Small intestine (tissue), 7 donors: ENCODE results near the gene VAT1. TPM values are rescaled to one million over a fixed set of nuclear protein-coding genes. Genes with fewer than 3 reads are reported as not detected.
"Not testable (repeated sequence)": the region's sequence is repeated elsewhere in the genome, so short reads cannot be mapped to it uniquely, and the experiment has no call there.

ENCODE experiments used
- DNase-seq, 2 donors: peaks; one replicate each; pipeline versions ENCODE4 v3.0.0 to v3.0.0-alpha.2; 2013
- FAIRE-seq: peaks from 2 replicates; lab custom pipeline; 2012; peaks lifted over from hg19 to GRCh38; lab: Jason Lieb, UNC
- H3K27ac ChIP-seq, 3 donors: one replicate each; pipeline ENCODE4 v1.5.1; 2013; ENCODE audit warnings: low read length in 2 of 3, mild to moderate bottlenecking in 2 of 3, control low read depth in 1 of 3, inconsistent platforms in 1 of 3, low read depth in 1 of 3, moderate library complexity in 1 of 3
- H3K27me3 ChIP-seq, 3 donors: one replicate each; pipeline ENCODE4 v1.6.1; 2013; ENCODE audit warnings: low read length in 3 of 3, inconsistent platforms in 1 of 3; ENCODE audit not compliant: control insufficient read depth in 3 of 3, insufficient read depth in 3 of 3
- H3K36me3 ChIP-seq, 3 donors: one replicate each; pipeline ENCODE4 v1.6.1; 2013; ENCODE audit warnings: low read length in 3 of 3, inconsistent platforms in 1 of 3, low read depth in 1 of 3, mild to moderate bottlenecking in 1 of 3, moderate library complexity in 1 of 3; ENCODE audit not compliant: control insufficient read depth in 3 of 3, insufficient read depth in 2 of 3
- H3K4me1 ChIP-seq, 3 donors: one replicate each; pipeline ENCODE4 v1.6.1; 2013; ENCODE audit warnings: low read length in 2 of 3, inconsistent platforms in 1 of 3, low read depth in 1 of 3, mild to moderate bottlenecking in 1 of 3, moderate library complexity in 1 of 3; ENCODE audit not compliant: control insufficient read depth in 3 of 3, insufficient read depth in 2 of 3
- H3K4me3 ChIP-seq, 3 donors: one replicate each; pipeline ENCODE4 v1.5.1; 2013; ENCODE audit warnings: low read length in 3 of 3, control low read depth in 1 of 3, inconsistent platforms in 1 of 3, low read depth in 1 of 3, mild to moderate bottlenecking in 1 of 3, moderate library complexity in 1 of 3
- H3K9me3 ChIP-seq, 2 donors: one replicate each; pipeline ENCODE4 v1.6.1; 2013; ENCODE audit warnings: low read depth in 1 of 2, low read length in 1 of 2; ENCODE audit not compliant: control insufficient read depth in 2 of 2, insufficient read depth in 1 of 2
- WGBS, 3 donors: extraction: QIAGEN DNeasy Blood & Tissue Kit; methylation state at CpG; one replicate each; pipeline ENCODE4 v1.1.7; 2013; 5-methylcytosine and 5-hydroxymethylcytosine counted together
- polyA plus RNA-seq, 4 donors: library from polyadenylated mRNA; stranded (reverse) in 3 of 4; unstranded in 1 of 4; fragments of 200-250 nt in 3 of 4; fragments of 120-200 nt in 1 of 4; gene quantifications; one replicate each; pipeline versions ENCODE4 v1.2.1 to v1.2.3, GENCODE V29; 2013
- donor health status: healthy with polysubstance abuse.
- donor health status: control.
- donor health status: control.
- donor health status: Bipolar disorder and iron deficiency.
- donor health status: healthy.

VAT1 gene
- polyA plus RNA-seq, 4 donors: 20.1 to 163 (median 66.4) TPM

DNA sequence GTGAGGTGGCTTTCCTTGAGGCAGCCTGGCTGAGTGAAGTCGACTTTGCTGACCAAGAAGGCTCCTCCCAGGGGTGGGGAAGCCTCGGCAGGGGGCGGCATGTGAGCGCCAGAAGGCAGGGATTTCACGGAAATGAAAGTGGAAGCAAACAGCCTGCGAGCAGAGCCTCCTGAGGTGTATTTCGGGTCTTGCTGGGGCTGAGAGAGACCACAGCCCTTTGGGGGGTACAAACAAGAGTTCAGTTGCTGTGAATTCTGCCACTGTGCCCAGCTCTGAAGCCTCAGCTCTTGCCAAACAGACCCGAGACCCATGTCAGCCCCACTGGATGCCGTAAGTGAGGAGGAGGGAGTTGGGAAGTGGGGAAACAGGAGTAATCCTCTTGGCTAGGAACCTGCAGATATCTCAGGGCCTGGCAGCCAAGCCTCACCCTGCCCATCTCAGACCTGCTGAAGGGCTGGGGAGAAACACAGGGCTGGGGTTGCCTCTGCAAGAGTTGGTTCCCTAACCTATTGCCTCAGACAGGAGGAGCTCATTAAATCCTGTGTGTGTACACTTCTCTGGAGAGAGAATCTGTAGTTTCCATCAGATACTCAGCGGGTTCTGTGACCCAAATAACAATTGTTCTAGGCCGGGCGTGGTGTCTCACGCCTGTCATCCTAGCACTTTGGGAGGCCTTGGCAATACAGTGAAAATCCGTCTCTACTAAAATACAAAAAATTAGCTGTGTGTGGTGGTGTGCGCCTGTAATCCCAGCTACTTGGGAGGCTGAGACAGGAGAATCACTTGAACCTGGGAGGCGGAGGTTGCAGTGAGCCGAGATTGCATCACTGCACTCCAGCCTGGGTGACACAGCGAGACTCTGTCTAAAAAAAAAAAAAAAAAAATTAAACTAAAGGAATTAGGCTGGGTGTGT lies 15.3 kb downstream of the VAT1 start, which contains the start of gene IFI35:
Gene IFI35, plus strand, starts transcription at position 146 of the 913 bp plus-strand sequence. Its CDS starts 164 bp downstream, at position 310.
- no peaks in the 10 kb centered on the region for H3K27me3 ChIP-seq
- DNase-seq (peak; percentile 94 to 96), FAIRE-seq (no peak)
- peaks cover 8 to 36% (median 9%) of the 10 kb centered on the region in 3 donors for H3K36me3 ChIP-seq
- no peaks in the 10 kb centered on the region for H3K9me3 ChIP-seq
- peaks cover 0 to 17% (median 3%) of the 10 kb centered on the region in 3 donors for H3K4me1 ChIP-seq
- peak within 1 kb of the TSS; percentile 75 to 97 (median 96) for H3K27ac ChIP-seq
- 12 to 21% (median 17%) methylated on average over 18 of the region's 18 CpGs for WGBS, 3 donors
- peak within 1 kb of the TSS; percentile 53 to 75 (median 63) for H3K4me3 ChIP-seq

DNA sequence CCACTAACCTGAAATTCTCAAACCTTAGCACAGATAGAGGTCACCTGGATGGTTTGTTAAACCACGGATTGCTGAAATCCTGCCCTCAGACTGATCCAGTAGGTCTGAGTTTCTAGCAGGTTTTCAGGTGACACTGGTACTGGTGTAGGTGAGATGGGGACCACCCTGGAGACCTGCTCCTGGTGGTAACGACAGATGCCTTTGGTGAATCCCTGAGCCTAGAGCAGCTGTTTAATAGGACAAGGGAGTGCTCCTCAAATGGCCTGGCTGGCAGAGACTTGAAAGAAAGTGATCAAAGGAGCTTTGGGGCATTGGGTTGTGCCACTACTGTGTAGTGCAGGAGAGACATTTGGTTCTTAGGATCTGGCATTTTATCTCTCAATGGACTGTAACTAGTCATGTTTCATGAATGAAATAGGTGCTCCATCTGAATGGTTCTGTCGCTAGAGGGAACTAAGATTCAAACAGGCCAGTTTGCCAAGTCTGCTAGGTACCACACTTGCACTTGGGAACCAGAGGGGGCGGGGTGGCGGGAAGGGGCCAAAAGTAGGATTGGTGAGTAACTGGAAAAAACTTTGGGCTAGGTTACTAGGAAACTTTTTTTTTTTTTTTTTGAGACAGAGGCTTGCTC lies 18.5 kb downstream of the VAT1 start:
- WGBS, 3 donors: 73 to 84% (median 78%) methylated on average over 5 of the region's 5 CpGs
- FAIRE-seq (no peak), DNase-seq (no peak)
- peaks cover 0 to 11% (median 0%) of the 10 kb centered on the region in 3 donors for H3K4me1 ChIP-seq
- peaks cover 12 to 53% (median 21%) of the 10 kb centered on the region in 3 donors for H3K36me3 ChIP-seq
- no peaks in the 10 kb centered on the region for H3K9me3 ChIP-seq
- H3K4me3 ChIP-seq: no peak overlapping the region
- no peaks in the 10 kb centered on the region for H3K27me3 ChIP-seq
- peak overlapping the region in 1 of 3 donors; percentile 27 for H3K27ac ChIP-seq

- not testable (repeated sequence) for H3K4me3 ChIP-seq, FAIRE-seq, DNase-seq, H3K27me3 ChIP-seq, H3K27ac ChIP-seq, H3K9me3 ChIP-seq
- Histone ChIP-seq H3K4me1 (peaks cover 0 to 18% (median 0%) of the 10 kb centered on the region in 3 donors), H3K36me3 (peaks cover 12 to 52% (median 21%) of the 10 kb centered on the region in 3 donors)
- WGBS, 3 donors: 92 to 95% (median 94%) methylated on average over 13 of the region's 13 CpGs
Observed at GRCh38 chr17:43000894-43001293, 21.3 kb downstream of the VAT1 start.

- Histone ChIP-seq H3K36me3 (peaks cover 12 to 48% (median 21%) of the 10 kb centered on the region in 3 donors), H3K4me3 (peak overlapping the region; percentile 80 to 86 (median 83)), H3K27me3 (no peaks in the 10 kb centered on the region), H3K4me1 (peaks cover 0 to 18% (median 0%) of the 10 kb centered on the region in 3 donors), H3K27ac (peak overlapping the region; percentile 92 to 96 (median 94)), H3K9me3 (no peaks in the 10 kb centered on the region)
- DNase-seq (no peak), FAIRE-seq (no peak)
- WGBS, 3 donors: 1 to 9% (median 5%) methylated on average over 10 of the region's 10 CpGs
Observed at GRCh38 chr17:42999003-42999525, 23.1 kb downstream of the VAT1 start.

DNA sequence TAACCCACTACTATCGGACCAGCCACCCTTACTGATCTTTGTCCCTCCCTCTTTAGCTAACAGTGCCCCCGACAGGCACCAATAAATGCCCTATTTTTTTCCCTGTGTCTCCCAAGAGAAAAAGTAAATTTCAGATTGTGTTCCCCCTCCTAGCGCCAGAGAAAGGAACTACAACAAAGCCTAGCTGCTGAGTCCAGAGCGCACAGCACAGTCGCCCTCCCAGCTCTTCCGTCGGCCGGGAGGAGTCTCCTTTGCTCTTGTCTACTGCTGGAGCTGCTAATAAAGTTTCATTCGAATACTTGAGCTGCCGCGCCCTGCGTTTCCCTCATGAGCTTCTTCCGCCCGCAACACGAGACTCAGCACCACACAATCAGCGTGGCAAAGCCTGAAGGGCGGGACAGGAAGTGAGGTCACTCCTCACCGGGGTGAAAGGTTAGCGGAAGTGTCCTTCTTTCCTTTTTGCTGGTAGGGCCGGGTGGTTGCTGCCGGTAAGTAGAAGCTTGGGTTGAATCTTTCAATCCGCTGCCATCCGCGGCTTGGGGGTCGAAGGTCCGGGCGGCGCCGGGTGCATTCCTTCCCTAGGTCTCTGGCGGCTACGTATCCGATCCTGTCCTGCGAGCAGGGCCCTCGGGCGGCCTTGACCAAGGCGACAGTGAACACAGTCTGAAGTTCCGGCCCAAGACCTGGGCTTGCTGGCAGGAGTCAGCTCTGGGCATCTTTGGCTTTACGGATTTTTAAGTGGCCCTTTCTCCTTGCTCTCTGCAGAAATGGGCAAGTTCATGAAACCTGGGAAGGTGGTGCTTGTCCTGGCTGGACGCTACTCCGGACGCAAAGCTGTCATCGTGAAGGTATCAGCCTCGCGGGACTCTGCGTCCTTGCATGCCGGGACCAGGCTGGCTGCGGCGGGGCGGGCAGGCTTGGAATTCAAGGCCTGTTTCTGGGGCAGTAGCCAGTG lies 23.9 kb downstream of the VAT1 start, which contains the start of gene RPL27:
Gene RPL27, plus strand, starts transcription at position 436 of the 955 bp plus-strand sequence. Its CDS starts 332 bp downstream, at position 768.
- no peaks in the 10 kb centered on the region for H3K9me3 ChIP-seq
- no peaks in the 10 kb centered on the region for H3K27me3 ChIP-seq
- H3K4me1 ChIP-seq: peaks cover 0 to 18% (median 0%) of the 10 kb centered on the region in 3 donors
- FAIRE-seq (peak; percentile 61), DNase-seq (peak; percentile 100)
- H3K27ac ChIP-seq: peak within 1 kb of the TSS; percentile 92 to 96 (median 94)
- WGBS, 3 donors: 0% methylated on average over 49 of the region's 49 CpGs
- H3K36me3 ChIP-seq: peaks cover 8 to 46% (median 15%) of the 10 kb centered on the region in 3 donors
- H3K4me3 ChIP-seq: peak within 1 kb of the TSS; percentile 80 to 86 (median 83)

GRCh38 chr17:42997390-42997983 lies 24.7 kb downstream of the VAT1 start:
- peak overlapping the region; percentile 65 to 94 (median 72) for H3K27ac ChIP-seq
- H3K9me3 ChIP-seq: no peaks in the 10 kb centered on the region
- H3K27me3 ChIP-seq: no peaks in the 10 kb centered on the region
- FAIRE-seq (no peak), DNase-seq (peak in 1 of 2 donors; percentile 37)
- H3K4me3 ChIP-seq: peak overlapping the region in 2 of 3 donors; percentile 10 to 22
- peaks cover 9 to 41% (median 14%) of the 10 kb centered on the region in 3 donors for H3K36me3 ChIP-seq
- WGBS, 3 donors: 6 to 17% (median 6%) methylated on average over 5 of the region's 5 CpGs
- peaks cover 0 to 18% (median 0%) of the 10 kb centered on the region in 3 donors for H3K4me1 ChIP-seq

DNA sequence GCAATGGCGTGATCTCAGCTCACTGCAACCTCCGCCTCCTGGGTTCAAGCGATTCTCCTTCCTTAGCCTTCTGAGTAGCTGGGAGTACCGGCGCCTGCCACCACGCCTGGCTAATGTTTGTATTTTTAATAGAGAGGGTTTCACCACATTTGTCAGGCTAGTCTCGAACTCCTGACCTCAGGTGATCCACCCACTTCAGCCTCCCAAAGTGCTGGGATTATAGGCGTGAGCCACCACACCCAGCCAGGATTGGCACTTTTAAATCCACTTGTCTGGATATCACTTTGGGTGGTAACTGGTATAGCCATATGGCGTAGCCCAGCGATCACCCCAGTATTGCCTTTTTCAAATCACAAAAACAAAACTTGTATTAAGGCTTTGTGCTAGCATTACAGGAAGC lies 28.3 kb downstream of the VAT1 start:
- DNase-seq, H3K27ac ChIP-seq, H3K27me3 ChIP-seq, H3K9me3 ChIP-seq, H3K4me3 ChIP-seq, H3K4me1 ChIP-seq, FAIRE-seq: not testable (repeated sequence)
- H3K36me3 ChIP-seq: peaks cover 8 to 41% (median 10%) of the 10 kb centered on the region in 3 donors
- WGBS, 3 donors: 81 to 85% (median 84%) methylated on average over 10 of the region's 10 CpGs
